HepG2 (cell line): ENCODE results near the gene ADAMTS4. TPM values are rescaled to one million over a fixed set of nuclear protein-coding genes. Genes with fewer than 3 reads are reported as not detected.

ENCODE experiments used
- ATF1 ChIP-seq: IDR thresholded peaks from 2 replicates; pipeline ENCODE4 v1.6.1; 2016; ENCODE audit warnings: mild to moderate bottlenecking, control low read depth
- CEBPZ ChIP-seq: IDR thresholded peaks from 2 replicates; pipeline ENCODE4 v1.6.1; 2012; ENCODE audit warnings: low read length, improper control_type of control experiment
- DMTF1 ChIP-seq: sonication (generic); formaldehyde crosslinking; IDR thresholded peaks from 2 replicates; pipeline ENCODE4 v1.4.0; 2020; ENCODE audit warnings: mild to moderate bottlenecking, missing genetic modification reagents
- DPF2 ChIP-seq: sonication (generic); formaldehyde crosslinking; IDR thresholded peaks from 2 replicates; pipeline ENCODE4 v1.4.0; 2020; ENCODE audit warnings: mild to moderate bottlenecking, low read depth, missing genetic modification reagents, borderline replicate concordance
- GPN1 ChIP-seq: sonication (generic); formaldehyde crosslinking; IDR thresholded peaks from 2 replicates; pipeline ENCODE4 v1.5.1; 2020; ENCODE audit warnings: missing genetic modification reagents, borderline replicate concordance
- KLF9 ChIP-seq: IDR thresholded peaks from 2 replicates; pipeline ENCODE4 v1.6.1; 2016; ENCODE audit warnings: low read depth
- NCOA2 ChIP-seq: sonication (generic); formaldehyde crosslinking; IDR thresholded peaks from 2 replicates; pipeline ENCODE4 v1.8.0; 2022; ENCODE audit warnings: inconsistent platforms
- NFATC3 ChIP-seq: sonication (generic); formaldehyde crosslinking; IDR thresholded peaks from 2 replicates; pipeline ENCODE4 v1.5.1; 2020; ENCODE audit warnings: mild to moderate bottlenecking, missing genetic modification reagents
- NFKB2 ChIP-seq: sonication (generic); formaldehyde crosslinking; IDR thresholded peaks from 2 replicates; pipeline ENCODE4 v1.4.0; 2020; ENCODE audit warnings: missing genetic modification reagents, borderline replicate concordance
- NFYB ChIP-seq: sonication (generic); formaldehyde crosslinking; IDR thresholded peaks from 2 replicates; pipeline ENCODE4 v1.4.0; 2020; ENCODE audit warnings: missing genetic modification reagents
- RFXAP ChIP-seq: sonication (generic); formaldehyde crosslinking; IDR thresholded peaks from 2 replicates; pipeline ENCODE4 v1.4.0; 2020; ENCODE audit warnings: missing genetic modification reagents, borderline replicate concordance
- TRIM24 ChIP-seq: sonication (generic); formaldehyde crosslinking; IDR thresholded peaks from 2 replicates; pipeline ENCODE4 v1.8.0; 2022; ENCODE audit warnings: mild to moderate bottlenecking, missing genetic modification reagents
- ZFP37 ChIP-seq: sonication (generic); formaldehyde crosslinking; IDR thresholded peaks from 2 replicates; pipeline ENCODE4 v1.4.0; 2020; ENCODE audit warnings: missing genetic modification reagents, borderline replicate concordance
- ZFYVE20 ChIP-seq: sonication (generic); formaldehyde crosslinking; IDR thresholded peaks from 2 replicates; pipeline ENCODE4 v1.8.0; 2023; ENCODE audit warnings: low read depth, mild to moderate bottlenecking, moderate library complexity, missing genetic modification reagents, borderline replicate concordance
- ZNF235 ChIP-seq: sonication (generic); formaldehyde crosslinking; IDR thresholded peaks from 2 replicates; pipeline ENCODE4 v1.8.1; 2023; ENCODE audit warnings: mild to moderate bottlenecking, missing genetic modification reagents, borderline replicate concordance
- polyA plus RNA-seq, 8 experiments: library from polyadenylated mRNA; depleted of rRNA in 3 of 8; stranded (reverse) in 7 of 8; unstranded in 1 of 8; fragments of >200 nt; fragmentation: Illumina TruSeq in 4 of 8; extraction: Trizol in 4 of 8; gene quantifications; 2 replicates each; pipeline versions ENCODE4 v1.2.1 to v1.2.3, GENCODE V29; 2011 to 2016; ENCODE audit warnings: low read depth in 4 of 8, missing spikeins in 1 of 8, mixed read lengths in 1 of 8; ENCODE audit not compliant: insufficient read depth in 1 of 8
- total RNA-seq, 5 experiments: library from RNA; depleted of rRNA; stranded (reverse); fragments of >200 nt; fragmentation: Illumina TruSeq; extraction: Trizol; gene quantifications; 2 replicates each; pipeline ENCODE4 v1.2.3, GENCODE V29; 2016; ENCODE audit warnings: low read depth in 1 of 5
- TF ChIP-seq, protein P1 (sequence below): sonication (generic); formaldehyde crosslinking; IDR thresholded peaks from 2 replicates; pipeline ENCODE4 v1.8.0; 2022; ENCODE audit warnings: mild to moderate bottlenecking, missing genetic modification reagents, moderate library complexity
- TF ChIP-seq, protein P2 (sequence below): sonication (generic); formaldehyde crosslinking; IDR thresholded peaks from 2 replicates; pipeline ENCODE4 v1.9.0; 2022; ENCODE audit warnings: low read depth, missing genetic modification reagents
- TF ChIP-seq, protein P3 (sequence below): sonication (generic); formaldehyde crosslinking; IDR thresholded peaks from 2 replicates; pipeline ENCODE4 v1.8.1; 2022; ENCODE audit warnings: low read depth, mild to moderate bottlenecking, missing genetic modification reagents

Gene ADAMTS4
- total and polyA plus RNA-seq, 2 of the 13 experiments (the other 11 are each of a cell fraction or from before 2014, with no cell fraction given), result 0.51 to 1.7 TPM

DNA sequence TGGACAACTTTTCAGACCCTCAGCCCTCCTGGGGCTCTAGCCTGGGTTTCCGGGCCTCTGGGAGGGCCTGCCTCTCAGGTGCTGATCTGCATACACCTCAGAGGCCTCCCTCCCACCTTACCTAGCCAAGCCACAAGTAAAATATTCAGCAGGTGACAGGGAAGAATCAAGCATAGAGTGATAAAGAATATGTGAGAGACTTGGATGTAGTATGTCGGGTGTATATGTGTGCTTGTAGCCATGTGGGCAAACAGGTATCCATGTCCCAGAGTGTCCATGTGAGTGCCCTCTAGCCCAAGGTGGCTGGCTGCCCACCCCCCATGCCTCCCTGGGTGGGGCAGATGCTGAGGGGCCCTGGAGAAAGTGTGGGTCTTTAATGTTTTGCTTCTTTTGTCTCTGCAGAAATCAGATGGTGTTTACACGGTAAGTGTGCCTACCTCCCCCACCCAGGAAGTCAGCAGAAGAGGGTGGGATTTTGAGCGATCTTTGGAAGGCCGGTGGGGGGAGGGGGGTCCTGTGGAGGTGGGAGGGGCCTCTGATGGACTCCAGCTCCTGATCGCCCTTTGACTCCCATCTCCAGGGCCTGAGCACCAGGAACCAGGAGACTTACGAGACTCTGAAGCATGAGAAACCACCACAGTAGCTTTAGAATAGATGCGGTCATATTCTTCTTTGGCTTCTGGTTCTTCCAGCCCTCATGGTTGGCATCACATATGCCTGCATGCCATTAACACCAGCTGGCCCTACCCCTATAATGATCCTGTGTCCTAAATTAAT lies 19.6 kb upstream of the ADAMTS4 start (continued):
- TF ChIP-seq CEBPZ (no peak), RFXAP (CRISPR knock-in tag) (no peak), TRIM24 (peak; percentile 78), ATF1 (CRISPR knock-in tag) (no peak), NFKB2 (CRISPR knock-in tag) (no peak), KLF9 (CRISPR knock-in tag) (no peak), DMTF1 (CRISPR knock-in tag) (no peak), ZNF235 (no peak), NFATC3 (no peak), GPN1 (CRISPR knock-in tag) (no peak), DPF2 (CRISPR knock-in tag) (no peak; the same call in 1 of the 2 replicates), ZFP37 (CRISPR knock-in tag) (no peak), NFYB (CRISPR knock-in tag) (no peak), ZFYVE20 (no peak), NCOA2 (peak; percentile 83)
- TF ChIP-seq, protein P1, sequence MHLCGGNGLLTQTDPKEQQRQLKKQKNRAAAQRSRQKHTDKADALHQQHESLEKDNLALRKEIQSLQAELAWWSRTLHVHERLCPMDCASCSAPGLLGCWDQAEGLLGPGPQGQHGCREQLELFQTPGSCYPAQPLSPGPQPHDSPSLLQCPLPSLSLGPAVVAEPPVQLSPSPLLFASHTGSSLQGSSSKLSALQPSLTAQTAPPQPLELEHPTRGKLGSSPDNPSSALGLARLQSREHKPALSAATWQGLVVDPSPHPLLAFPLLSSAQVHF, result no peak
- TF ChIP-seq, protein P2, sequence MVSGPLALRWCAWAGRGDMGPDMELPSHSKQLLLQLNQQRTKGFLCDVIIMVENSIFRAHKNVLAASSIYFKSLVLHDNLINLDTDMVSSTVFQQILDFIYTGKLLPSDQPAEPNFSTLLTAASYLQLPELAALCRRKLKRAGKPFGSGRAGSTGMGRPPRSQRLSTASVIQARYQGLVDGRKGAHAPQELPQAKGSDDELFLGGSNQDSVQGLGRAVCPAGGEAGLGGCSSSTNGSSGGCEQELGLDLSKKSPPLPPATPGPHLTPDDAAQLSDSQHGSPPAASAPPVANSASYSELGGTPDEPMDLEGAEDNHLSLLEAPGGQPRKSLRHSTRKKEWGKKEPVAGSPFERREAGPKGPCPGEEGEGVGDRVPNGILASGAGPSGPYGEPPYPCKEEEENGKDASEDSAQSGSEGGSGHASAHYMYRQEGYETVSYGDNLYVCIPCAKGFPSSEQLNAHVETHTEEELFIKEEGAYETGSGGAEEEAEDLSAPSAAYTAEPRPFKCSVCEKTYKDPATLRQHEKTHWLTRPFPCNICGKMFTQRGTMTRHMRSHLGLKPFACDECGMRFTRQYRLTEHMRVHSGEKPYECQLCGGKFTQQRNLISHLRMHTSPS (CRISPR knock-in tag), result 0 out of 2 replicates have a peak, but pooled peaks have one; percentile 20
- TF ChIP-seq, protein P3, sequence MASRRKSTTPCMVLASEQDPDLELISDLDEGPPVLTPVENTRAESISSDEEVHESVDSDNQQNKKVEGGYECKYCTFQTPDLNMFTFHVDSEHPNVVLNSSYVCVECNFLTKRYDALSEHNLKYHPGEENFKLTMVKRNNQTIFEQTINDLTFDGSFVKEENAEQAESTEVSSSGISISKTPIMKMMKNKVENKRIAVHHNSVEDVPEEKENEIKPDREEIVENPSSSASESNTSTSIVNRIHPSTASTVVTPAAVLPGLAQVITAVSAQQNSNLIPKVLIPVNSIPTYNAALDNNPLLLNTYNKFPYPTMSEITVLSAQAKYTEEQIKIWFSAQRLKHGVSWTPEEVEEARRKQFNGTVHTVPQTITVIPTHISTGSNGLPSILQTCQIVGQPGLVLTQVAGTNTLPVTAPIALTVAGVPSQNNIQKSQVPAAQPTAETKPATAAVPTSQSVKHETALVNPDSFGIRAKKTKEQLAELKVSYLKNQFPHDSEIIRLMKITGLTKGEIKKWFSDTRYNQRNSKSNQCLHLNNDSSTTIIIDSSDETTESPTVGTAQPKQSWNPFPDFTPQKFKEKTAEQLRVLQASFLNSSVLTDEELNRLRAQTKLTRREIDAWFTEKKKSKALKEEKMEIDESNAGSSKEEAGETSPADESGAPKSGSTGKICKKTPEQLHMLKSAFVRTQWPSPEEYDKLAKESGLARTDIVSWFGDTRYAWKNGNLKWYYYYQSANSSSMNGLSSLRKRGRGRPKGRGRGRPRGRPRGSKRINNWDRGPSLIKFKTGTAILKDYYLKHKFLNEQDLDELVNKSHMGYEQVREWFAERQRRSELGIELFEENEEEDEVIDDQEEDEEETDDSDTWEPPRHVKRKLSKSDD, result 0 out of 2 replicates have a peak, but pooled peaks have one; percentile 46
